ENCODE results near the gene MERTK. TPM values are rescaled to one million over a fixed set of nuclear protein-coding genes. Genes with fewer than 3 reads are reported as not detected.

The MERTK gene
- total and polyA plus RNA-seq, 2 of the 13 experiments (the other 11 are each of a cell fraction or from before 2014, with no cell fraction given): 37.3 to 44.7 TPM

DNA sequence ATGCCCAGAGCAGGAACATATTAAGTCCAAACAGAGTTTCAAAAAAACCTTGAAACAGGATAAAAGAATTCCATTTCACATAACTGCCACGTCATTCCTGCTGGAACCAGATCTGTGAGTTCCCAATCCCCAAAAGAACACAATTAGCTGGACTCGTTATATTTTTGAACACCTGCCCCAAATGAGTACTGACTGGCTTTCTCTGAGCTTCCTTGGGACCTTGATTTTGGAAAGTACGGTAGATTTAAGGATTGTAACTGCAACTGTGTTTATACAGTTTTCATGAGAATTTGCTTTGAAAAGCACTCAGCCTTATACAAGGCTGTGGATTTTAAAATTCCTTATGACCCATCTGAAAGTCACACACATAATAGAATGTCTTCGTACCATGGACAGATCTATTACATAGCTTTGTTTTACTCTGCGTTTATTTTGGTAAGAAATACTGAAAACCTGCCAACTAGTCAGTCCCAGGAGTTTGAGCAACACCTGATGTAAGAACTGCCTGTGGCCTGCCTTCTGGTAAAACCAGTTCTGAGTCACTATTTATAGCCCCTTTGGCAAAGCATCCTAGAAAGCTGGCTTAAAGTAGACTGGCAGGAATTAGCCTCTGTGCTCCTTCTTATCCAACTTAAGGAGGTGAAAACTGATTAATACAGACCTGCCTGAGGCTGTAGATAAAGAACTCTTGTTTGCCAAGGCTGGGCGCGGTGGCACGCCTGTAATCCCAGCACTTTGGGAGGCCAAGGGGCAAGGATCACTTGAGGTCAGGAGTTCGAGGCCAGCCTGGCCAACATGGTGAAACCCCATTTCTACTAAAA lies 48.1 kb downstream of the MERTK start (continued):
- no peak for TF ChIP-seq CREB1 (IDR thresholded peaks at IDR 0.05)
- no peak for TF ChIP-seq CREB1 (CRISPR knock-in tag; IDR thresholded peaks at IDR 0.05)
- TF ChIP-seq ZNF883 (CRISPR knock-in tag; IDR thresholded peaks at IDR 0.05; ENCODE audit: not compliant biosample characterization): no peak
- TF ChIP-seq, protein P1, sequence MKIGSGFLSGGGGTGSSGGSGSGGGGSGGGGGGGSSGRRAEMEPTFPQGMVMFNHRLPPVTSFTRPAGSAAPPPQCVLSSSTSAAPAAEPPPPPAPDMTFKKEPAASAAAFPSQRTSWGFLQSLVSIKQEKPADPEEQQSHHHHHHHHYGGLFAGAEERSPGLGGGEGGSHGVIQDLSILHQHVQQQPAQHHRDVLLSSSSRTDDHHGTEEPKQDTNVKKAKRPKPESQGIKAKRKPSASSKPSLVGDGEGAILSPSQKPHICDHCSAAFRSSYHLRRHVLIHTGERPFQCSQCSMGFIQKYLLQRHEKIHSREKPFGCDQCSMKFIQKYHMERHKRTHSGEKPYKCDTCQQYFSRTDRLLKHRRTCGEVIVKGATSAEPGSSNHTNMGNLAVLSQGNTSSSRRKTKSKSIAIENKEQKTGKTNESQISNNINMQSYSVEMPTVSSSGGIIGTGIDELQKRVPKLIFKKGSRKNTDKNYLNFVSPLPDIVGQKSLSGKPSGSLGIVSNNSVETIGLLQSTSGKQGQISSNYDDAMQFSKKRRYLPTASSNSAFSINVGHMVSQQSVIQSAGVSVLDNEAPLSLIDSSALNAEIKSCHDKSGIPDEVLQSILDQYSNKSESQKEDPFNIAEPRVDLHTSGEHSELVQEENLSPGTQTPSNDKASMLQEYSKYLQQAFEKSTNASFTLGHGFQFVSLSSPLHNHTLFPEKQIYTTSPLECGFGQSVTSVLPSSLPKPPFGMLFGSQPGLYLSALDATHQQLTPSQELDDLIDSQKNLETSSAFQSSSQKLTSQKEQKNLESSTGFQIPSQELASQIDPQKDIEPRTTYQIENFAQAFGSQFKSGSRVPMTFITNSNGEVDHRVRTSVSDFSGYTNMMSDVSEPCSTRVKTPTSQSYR (CRISPR knock-in tag; IDR thresholded peaks at IDR 0.05; ENCODE audit: borderline replicate concordance): no peak
- no peak for TF ChIP-seq PRPF4 (IDR thresholded peaks at IDR 0.05; ENCODE audit: low read depth, low read length, poor library complexity, severe bottlenecking)
- TF ChIP-seq JARID2 (CRISPR knock-in tag; IDR thresholded peaks at IDR 0.05; ENCODE audit: insufficient replicate concordance): no peak
- TF ChIP-seq, protein P2, sequence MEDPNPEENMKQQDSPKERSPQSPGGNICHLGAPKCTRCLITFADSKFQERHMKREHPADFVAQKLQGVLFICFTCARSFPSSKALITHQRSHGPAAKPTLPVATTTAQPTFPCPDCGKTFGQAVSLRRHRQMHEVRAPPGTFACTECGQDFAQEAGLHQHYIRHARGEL (CRISPR knock-in tag; IDR thresholded peaks at IDR 0.05): no peak
- TF ChIP-seq, protein P3, sequence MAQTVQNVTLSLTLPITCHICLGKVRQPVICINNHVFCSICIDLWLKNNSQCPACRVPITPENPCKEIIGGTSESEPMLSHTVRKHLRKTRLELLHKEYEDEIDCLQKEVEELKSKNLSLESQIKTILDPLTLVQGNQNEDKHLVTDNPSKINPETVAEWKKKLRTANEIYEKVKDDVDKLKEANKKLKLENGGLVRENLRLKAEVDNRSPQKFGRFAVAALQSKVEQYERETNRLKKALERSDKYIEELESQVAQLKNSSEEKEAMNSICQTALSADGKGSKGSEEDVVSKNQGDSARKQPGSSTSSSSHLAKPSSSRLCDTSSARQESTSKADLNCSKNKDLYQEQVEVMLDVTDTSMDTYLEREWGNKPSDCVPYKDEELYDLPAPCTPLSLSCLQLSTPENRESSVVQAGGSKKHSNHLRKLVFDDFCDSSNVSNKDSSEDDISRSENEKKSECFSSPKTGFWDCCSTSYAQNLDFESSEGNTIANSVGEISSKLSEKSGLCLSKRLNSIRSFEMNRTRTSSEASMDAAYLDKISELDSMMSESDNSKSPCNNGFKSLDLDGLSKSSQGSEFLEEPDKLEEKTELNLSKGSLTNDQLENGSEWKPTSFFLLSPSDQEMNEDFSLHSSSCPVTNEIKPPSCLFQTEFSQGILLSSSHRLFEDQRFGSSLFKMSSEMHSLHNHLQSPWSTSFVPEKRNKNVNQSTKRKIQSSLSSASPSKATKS (CRISPR knock-in tag; IDR thresholded peaks at IDR 0.05): no peak
- no peak for TF ChIP-seq ZFYVE20 (CRISPR knock-in tag; IDR thresholded peaks at IDR 0.05; ENCODE audit: borderline replicate concordance, low read depth)
- TF ChIP-seq SALL2 (CRISPR knock-in tag; IDR thresholded peaks at IDR 0.05): no peak
- TF ChIP-seq PHB2 (IDR thresholded peaks at IDR 0.05; ENCODE audit: partially characterized antibody): no peak
- no peak for TF ChIP-seq ZNF333 (CRISPR knock-in tag; IDR thresholded peaks at IDR 0.05; ENCODE audit: borderline replicate concordance)
- TF ChIP-seq ZSCAN25 (CRISPR knock-in tag; IDR thresholded peaks at IDR 0.05): no peak
- TF ChIP-seq KAT7 (CRISPR knock-in tag; IDR thresholded peaks at IDR 0.05; ENCODE audit: borderline replicate concordance): no peak; the same call in 1 of the 2 replicates
- no peak for TF ChIP-seq ELF3 (CRISPR knock-in tag; IDR thresholded peaks at IDR 0.05)
- peak; percentile 73 for TF ChIP-seq RARA (CRISPR knock-in tag; IDR thresholded peaks at IDR 0.05)
- TF ChIP-seq ARHGAP35 (CRISPR knock-in tag; IDR thresholded peaks at IDR 0.05; ENCODE audit: borderline replicate concordance): no peak
- TF ChIP-seq EZH2 (conservative IDR thresholded peaks at IDR 0.05; ENCODE audit: low read depth, low read length): no peak
- TF ChIP-seq ZNF563 (CRISPR knock-in tag; IDR thresholded peaks at IDR 0.05): no peak
- TF ChIP-seq, protein P4, sequence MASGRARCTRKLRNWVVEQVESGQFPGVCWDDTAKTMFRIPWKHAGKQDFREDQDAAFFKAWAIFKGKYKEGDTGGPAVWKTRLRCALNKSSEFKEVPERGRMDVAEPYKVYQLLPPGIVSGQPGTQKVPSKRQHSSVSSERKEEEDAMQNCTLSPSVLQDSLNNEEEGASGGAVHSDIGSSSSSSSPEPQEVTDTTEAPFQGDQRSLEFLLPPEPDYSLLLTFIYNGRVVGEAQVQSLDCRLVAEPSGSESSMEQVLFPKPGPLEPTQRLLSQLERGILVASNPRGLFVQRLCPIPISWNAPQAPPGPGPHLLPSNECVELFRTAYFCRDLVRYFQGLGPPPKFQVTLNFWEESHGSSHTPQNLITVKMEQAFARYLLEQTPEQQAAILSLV (CRISPR knock-in tag; IDR thresholded peaks at IDR 0.05; ENCODE audit: borderline replicate concordance): no peak
- TF ChIP-seq, protein P5, sequence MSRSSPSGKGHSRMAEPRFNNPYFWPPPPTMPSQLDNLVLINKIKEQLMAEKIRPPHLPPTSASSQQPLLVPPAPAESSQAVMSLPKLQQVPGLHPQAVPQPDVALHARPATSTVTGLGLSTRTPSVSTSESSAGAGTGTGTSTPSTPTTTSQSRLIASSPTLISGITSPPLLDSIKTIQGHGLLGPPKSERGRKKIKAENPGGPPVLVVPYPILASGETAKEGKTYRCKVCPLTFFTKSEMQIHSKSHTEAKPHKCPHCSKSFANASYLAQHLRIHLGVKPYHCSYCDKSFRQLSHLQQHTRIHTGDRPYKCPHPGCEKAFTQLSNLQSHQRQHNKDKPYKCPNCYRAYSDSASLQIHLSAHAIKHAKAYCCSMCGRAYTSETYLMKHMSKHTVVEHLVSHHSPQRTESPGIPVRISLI (CRISPR knock-in tag; IDR thresholded peaks at IDR 0.05; ENCODE audit: borderline replicate concordance): no peak
- TF ChIP-seq ZNF230 (CRISPR knock-in tag; IDR thresholded peaks at IDR 0.05): no peak
